Neural progenitor cell (in vitro differentiated cells): ENCODE data around the gene TMEM41B. TPM values are rescaled to one million over a fixed set of nuclear protein-coding genes. Genes with fewer than 3 reads are reported as not detected.

ENCODE experiments used
- DNase-seq: peaks from one replicate; pipeline ENCODE4 v3.0.0-alpha.2; 2016; ENCODE audit warnings: low spot score
- H2AFZ ChIP-seq: fragments of 200-600 bp; sonication (generic); replicated peaks from 2 replicates; pipeline ENCODE4 v1.6.1; 2016; ENCODE audit warnings: antibody characterized with exemption
- H3F3A ChIP-seq: fragments of 200-600 bp; sonication (generic); 2 replicates; pipeline ENCODE4 v1.6.1; 2016; ENCODE audit warnings: antibody characterized with exemption, low read depth
- H3K27ac ChIP-seq: fragments of 200-600 bp; sonication (generic); 2 replicates; pipeline ENCODE4 v1.5.1; 2016; ENCODE audit warnings: mild to moderate bottlenecking
- H3K27me3 ChIP-seq: fragments of 200-600 bp; sonication (generic); 2 replicates; pipeline ENCODE4 v1.6.1; 2016; ENCODE audit warnings: mild to moderate bottlenecking, moderate library complexity
- H3K36me3 ChIP-seq: fragments of 200-600 bp; sonication (generic); 2 replicates; pipeline ENCODE4 v1.5.1; 2016
- H3K4me1 ChIP-seq: fragments of 200-600 bp; sonication (generic); 2 replicates; pipeline ENCODE4 v1.6.1; 2016; ENCODE audit warnings: mixed run types
- H3K4me2 ChIP-seq: fragments of 200-600 bp; sonication (generic); 2 replicates; pipeline ENCODE4 v1.6.1; 2016
- H3K4me3 ChIP-seq: fragments of 200-600 bp; sonication (generic); 2 replicates; pipeline ENCODE4 v1.5.1; 2016
- H3K79me2 ChIP-seq: fragments of 200-600 bp; sonication (generic); 2 replicates; pipeline ENCODE4 v1.6.1; 2016; ENCODE audit warnings: low read depth
- H3K9ac ChIP-seq: fragments of 200-600 bp; sonication (generic); 2 replicates; pipeline ENCODE4 v1.6.1; 2016
- H3K9me3 ChIP-seq: fragments of 200-600 bp; sonication (generic); 2 replicates; pipeline ENCODE4 v1.5.1; 2016; ENCODE audit warnings: low read depth
- H4K20me1 ChIP-seq: fragments of 200-600 bp; sonication (generic); 2 replicates; pipeline ENCODE4 v1.6.1; 2016; ENCODE audit warnings: low read depth
- H3K27ac Mint-ChIP-seq: 3 replicates; pipeline ENCODE4 v1.8.0; 2021; ENCODE audit warnings: mixed read lengths
- H3K27me3 Mint-ChIP-seq: 2 replicates; pipeline ENCODE4 v1.8.0; 2022; ENCODE audit warnings: low read depth, mild to moderate bottlenecking, inconsistent platforms, moderate library complexity, mixed read lengths; ENCODE audit not compliant: insufficient read depth
- H3K36me3 Mint-ChIP-seq: 3 replicates; pipeline ENCODE4 v1.8.0; 2021; ENCODE audit warnings: mixed read lengths
- H3K4me1 Mint-ChIP-seq: 3 replicates; pipeline ENCODE4 v1.8.0; 2021; ENCODE audit warnings: mixed read lengths
- H3K4me3 Mint-ChIP-seq: 3 replicates; pipeline ENCODE4 v1.8.0; 2021; ENCODE audit warnings: mild to moderate bottlenecking, moderate library complexity, mixed read lengths
- H3K9me3 Mint-ChIP-seq: 3 replicates; pipeline ENCODE4 v1.8.0; 2020; ENCODE audit warnings: mixed read lengths
- EZH2 ChIP-seq: fragments of 200-600 bp; sonication (generic); IDR thresholded peaks from 2 replicates; pipeline ENCODE4 v1.6.1; 2017; ENCODE audit warnings: antibody characterized with exemption, mild to moderate bottlenecking, moderate library complexity
- EZH2phosphoT487 ChIP-seq: fragments of 200-600 bp; sonication (generic); IDR thresholded peaks from 2 replicates; pipeline ENCODE4 v1.6.1; 2017; ENCODE audit warnings: antibody characterized with exemption
- total RNA-seq: library from RNA; depleted of rRNA; stranded (reverse); fragments of >200 nt; gene quantifications from 2 replicates; pipeline ENCODE4 v1.2.3, GENCODE V29; 2015; ENCODE audit warnings: low replicate concordance
- TF ChIP-seq, protein P1 (sequence below): fragments of 200-600 bp; sonication (generic); IDR thresholded peaks from 2 replicates; pipeline ENCODE4 v1.5.1; 2017; ENCODE audit warnings: antibody characterized with exemption, mild to moderate bottlenecking

TMEM41B gene
- total RNA-seq, 1 donor from 2014 or later: 82.4 TPM

DNA sequence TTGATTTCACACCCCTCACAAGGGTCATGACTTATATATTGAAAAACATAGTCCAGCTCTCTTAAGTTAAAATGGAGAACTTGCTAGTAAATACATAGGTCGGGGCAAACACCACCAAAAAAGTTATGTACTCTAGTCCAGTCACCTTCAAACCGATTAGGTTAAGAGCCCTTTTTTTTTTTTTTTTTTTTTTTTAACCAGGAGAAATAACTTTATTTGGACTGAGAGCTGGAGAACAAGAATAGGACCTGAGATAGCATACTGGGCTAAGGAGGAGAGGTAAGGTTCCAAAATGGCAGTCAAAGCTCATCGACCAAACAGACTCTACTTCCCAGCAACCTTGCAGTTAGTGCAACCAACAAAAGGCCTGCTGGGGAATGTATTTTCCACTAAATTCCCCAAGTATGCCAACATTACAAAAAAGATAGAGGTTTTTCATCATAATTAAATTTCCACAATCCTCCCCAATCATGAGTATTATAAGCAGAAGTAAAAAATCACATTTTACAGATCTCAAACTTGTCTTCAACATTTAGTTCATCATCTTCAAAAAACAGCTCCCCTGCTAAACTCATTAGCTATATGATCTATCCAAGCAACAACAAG is 3.8 kb downstream of the TMEM41B start:
- H2AFZ ChIP-seq: no peak overlapping the region
- no peaks in the 10 kb centered on the region for H3K9me3 ChIP-seq
- TF ChIP-seq, protein P1, sequence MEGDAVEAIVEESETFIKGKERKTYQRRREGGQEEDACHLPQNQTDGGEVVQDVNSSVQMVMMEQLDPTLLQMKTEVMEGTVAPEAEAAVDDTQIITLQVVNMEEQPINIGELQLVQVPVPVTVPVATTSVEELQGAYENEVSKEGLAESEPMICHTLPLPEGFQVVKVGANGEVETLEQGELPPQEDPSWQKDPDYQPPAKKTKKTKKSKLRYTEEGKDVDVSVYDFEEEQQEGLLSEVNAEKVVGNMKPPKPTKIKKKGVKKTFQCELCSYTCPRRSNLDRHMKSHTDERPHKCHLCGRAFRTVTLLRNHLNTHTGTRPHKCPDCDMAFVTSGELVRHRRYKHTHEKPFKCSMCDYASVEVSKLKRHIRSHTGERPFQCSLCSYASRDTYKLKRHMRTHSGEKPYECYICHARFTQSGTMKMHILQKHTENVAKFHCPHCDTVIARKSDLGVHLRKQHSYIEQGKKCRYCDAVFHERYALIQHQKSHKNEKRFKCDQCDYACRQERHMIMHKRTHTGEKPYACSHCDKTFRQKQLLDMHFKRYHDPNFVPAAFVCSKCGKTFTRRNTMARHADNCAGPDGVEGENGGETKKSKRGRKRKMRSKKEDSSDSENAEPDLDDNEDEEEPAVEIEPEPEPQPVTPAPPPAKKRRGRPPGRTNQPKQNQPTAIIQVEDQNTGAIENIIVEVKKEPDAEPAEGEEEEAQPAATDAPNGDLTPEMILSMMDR: no peak
- TF ChIP-seq EZH2 (no peak), EZH2phosphoT487 (no peak)
- no peaks in the 10 kb centered on the region for H3K36me3 ChIP-seq
- Mint-ChIP-seq H3K27ac (no peak overlapping the region), H3K27me3 (peaks cover 7% of the 10 kb centered on the region), H3K36me3 (peaks cover 27% of the 10 kb centered on the region), H3K9me3 (peaks cover 12% of the 10 kb centered on the region), H3K4me3 (peak overlapping the region; percentile 2), H3K4me1 (peaks cover 18% of the 10 kb centered on the region)
- no peak overlapping the region for H3K4me3 ChIP-seq
- H3K4me2 ChIP-seq: no peak overlapping the region
- no peak for DNase-seq
- H3K4me1 ChIP-seq: peaks cover 13% of the 10 kb centered on the region
- no peak overlapping the region for H3K9ac ChIP-seq
- H3K27me3 ChIP-seq: no peaks in the 10 kb centered on the region
- peaks cover 87% of the 10 kb centered on the region for H3K79me2 ChIP-seq
- peaks cover 10% of the 10 kb centered on the region for H4K20me1 ChIP-seq
- H3K27ac ChIP-seq: no peak overlapping the region
- H3F3A ChIP-seq: peaks cover 14% of the 10 kb centered on the region

- no peak overlapping the region for H2AFZ ChIP-seq
- Mint-ChIP-seq H3K4me1 (no peaks in the 10 kb centered on the region), H3K4me3 (no peak overlapping the region), H3K36me3 (peaks cover 16% of the 10 kb centered on the region), H3K27me3 (no peaks in the 10 kb centered on the region), H3K27ac (no peak overlapping the region), H3K9me3 (peaks cover 14% of the 10 kb centered on the region)
- H3K27ac ChIP-seq: no peak overlapping the region
- H3K9me3 ChIP-seq: no peaks in the 10 kb centered on the region
- no peaks in the 10 kb centered on the region for H3K36me3 ChIP-seq
- no peak overlapping the region for H3K4me2 ChIP-seq
- no peak overlapping the region for H3K9ac ChIP-seq
- peaks cover 87% of the 10 kb centered on the region for H3K79me2 ChIP-seq
- DNase-seq: no peak
- H3F3A ChIP-seq: no peaks in the 10 kb centered on the region
- no peak for TF ChIP-seq EZH2phosphoT487
- no peak for TF ChIP-seq EZH2
- TF ChIP-seq, protein P1: no peak
- H3K27me3 ChIP-seq: no peaks in the 10 kb centered on the region
- no peak overlapping the region for H3K4me3 ChIP-seq
- H3K4me1 ChIP-seq: no peaks in the 10 kb centered on the region
- H4K20me1 ChIP-seq: no peaks in the 10 kb centered on the region
Observed at GRCh38 chr11:9304178-9304577, 10.2 kb downstream of the TMEM41B start.

DNA sequence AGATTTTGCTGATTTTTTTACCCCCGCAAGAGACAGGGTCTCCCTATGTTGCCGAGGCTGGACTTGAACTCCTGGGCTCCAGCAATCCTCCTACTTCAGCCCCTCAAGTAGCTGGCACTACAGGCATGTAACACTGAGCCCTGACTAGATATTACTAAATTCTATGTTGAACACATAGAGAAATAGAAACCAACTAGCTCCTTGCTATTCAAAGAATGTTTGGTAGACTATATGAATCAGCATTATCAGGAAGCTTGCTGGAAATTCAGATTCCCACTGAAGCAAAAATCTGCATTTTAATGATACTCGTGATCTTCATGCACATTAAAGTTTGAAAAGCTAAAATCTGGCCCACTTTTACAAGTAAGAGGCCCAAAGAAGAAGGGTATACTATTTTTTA is 11.9 kb downstream of the TMEM41B start:
- H3K27me3 ChIP-seq: no peaks in the 10 kb centered on the region
- peaks cover 9% of the 10 kb centered on the region for H3K9me3 Mint-ChIP-seq
- H3K27me3 Mint-ChIP-seq: no peaks in the 10 kb centered on the region
- no peaks in the 10 kb centered on the region for H3F3A ChIP-seq
- no peaks in the 10 kb centered on the region for H4K20me1 ChIP-seq
- no peak overlapping the region for H3K4me2 ChIP-seq
- DNase-seq: no peak
- no peak overlapping the region for H2AFZ ChIP-seq
- H3K9me3 ChIP-seq: no peaks in the 10 kb centered on the region
- peaks cover 79% of the 10 kb centered on the region for H3K79me2 ChIP-seq
- no peak for TF ChIP-seq EZH2phosphoT487
- no peak for TF ChIP-seq EZH2
- TF ChIP-seq, protein P1: no peak
- H3K27ac Mint-ChIP-seq: no peak overlapping the region
- peaks cover 12% of the 10 kb centered on the region for H3K36me3 Mint-ChIP-seq
- no peak overlapping the region for H3K4me3 Mint-ChIP-seq
- no peaks in the 10 kb centered on the region for H3K36me3 ChIP-seq
- H3K4me1 ChIP-seq: no peaks in the 10 kb centered on the region
- no peaks in the 10 kb centered on the region for H3K4me1 Mint-ChIP-seq
- no peak overlapping the region for H3K27ac ChIP-seq
- no peak overlapping the region for H3K9ac ChIP-seq
- no peak overlapping the region for H3K4me3 ChIP-seq
